ENCODE measurements around the gene BICC1.

Gene BICC1

DNA sequence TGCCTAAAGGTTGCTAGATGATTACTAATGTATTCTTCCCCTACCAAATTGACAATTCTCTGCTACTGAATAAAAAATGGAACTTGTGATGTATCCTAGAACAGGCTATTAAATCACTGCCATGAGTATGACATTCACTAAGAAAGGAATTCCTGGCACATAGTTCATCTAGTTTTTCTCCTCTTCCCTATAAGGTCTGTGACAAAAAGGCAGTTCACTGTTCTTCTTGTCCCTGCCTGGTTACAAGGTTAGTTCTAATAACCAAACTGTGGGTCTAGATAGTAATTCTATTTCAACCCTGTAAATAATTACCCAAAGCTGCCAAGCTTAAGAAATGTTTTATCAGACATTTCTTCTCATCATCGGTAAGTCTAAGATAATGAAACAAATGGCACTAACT lies 245.6 kb downstream of the BICC1 start:
- H3K4me3 Mint-ChIP-seq, result no peak overlapping the region
- no peaks in the 10 kb centered on the region for H3K27me3 Mint-ChIP-seq
- H3K4me1 Mint-ChIP-seq, result no peaks in the 10 kb centered on the region
- no peak overlapping the region for H3K27ac Mint-ChIP-seq
- no peaks in the 10 kb centered on the region for H3K36me3 Mint-ChIP-seq
- H3K9me3 Mint-ChIP-seq, result no peaks in the 10 kb centered on the region
- ATAC-seq, result no peak

DNA sequence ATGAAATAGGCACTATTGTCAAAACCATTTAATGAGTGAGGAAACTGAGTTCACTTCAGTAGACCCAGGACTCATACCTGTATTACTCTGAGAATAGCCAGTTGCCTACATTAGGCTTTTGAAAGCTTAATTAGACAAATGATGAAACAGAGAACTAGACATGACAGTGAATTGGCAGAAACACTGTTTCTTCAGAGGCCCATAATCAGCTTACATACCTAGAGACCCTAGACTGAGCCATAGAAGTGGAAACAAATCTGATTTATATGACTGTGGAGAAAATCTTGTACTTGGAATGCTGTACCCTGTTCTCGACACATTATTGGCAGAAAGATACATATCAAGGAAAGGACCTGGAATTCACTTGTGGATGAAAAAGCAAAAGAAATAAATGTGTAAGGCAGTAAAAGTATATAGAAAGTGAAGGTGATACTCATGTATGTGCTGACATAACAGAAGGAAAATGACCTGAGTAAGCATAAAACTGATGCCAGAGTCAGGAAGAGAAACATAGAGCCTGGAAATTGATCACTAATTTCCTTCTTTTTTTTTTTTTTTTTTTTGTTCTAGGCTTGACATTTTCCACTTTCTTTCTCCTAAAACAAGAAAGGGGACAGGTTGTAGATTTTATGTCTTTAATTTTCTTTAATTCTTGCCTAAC lies 251.5 kb downstream of the BICC1 start:
- no peak overlapping the region for H3K27ac Mint-ChIP-seq
- H3K4me3 Mint-ChIP-seq, result no peak overlapping the region
- ATAC-seq, result no peak
- H3K36me3 Mint-ChIP-seq, result no peaks in the 10 kb centered on the region
- peaks cover 7% of the 10 kb centered on the region for H3K9me3 Mint-ChIP-seq
- H3K27me3 Mint-ChIP-seq, result no peaks in the 10 kb centered on the region
- H3K4me1 Mint-ChIP-seq, result no peaks in the 10 kb centered on the region

DNA sequence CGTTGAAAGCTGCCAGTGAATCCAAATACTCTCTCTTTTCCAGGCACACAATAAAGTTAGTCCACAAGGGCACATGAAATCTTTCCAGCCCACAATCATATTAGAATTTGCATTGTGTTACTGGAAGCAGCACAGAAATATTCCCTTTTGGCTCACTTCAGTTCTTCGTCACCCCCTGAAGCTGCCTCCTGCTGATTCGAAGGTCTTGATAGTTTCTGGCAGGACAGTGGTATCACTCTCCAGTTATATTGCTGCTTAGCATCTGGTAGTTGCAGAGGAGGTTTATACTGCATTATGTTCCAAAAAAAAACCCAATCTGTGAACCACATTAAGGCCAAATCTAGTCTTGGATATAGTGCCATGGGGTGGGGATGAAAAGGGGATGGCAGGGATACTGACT lies 253.2 kb downstream of the BICC1 start:
- H3K4me3 Mint-ChIP-seq, result no peak overlapping the region
- no peaks in the 10 kb centered on the region for H3K27me3 Mint-ChIP-seq

DNA sequence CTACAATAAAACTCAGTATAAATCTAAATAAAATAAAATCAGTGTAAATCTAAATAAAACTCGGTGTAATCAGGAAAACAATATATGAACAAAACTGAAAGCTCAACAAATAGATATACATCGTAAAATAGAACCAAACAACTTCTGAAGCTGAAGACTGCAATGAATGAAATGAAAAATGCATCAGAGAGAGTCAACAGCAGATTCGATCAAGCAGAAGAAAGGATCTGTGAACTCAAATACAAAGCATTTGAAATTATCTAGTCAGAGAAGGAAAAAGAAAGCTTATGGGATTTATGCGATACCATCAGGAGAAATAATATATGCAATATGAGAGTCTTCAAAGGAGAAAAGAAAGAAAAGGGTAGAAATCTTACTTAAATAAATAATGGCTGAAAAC lies 255.0 kb downstream of the BICC1 start:
- H3K27me3 Mint-ChIP-seq, result no peaks in the 10 kb centered on the region
- no peak overlapping the region for H3K4me3 Mint-ChIP-seq
- H3K36me3 Mint-ChIP-seq, result no peaks in the 10 kb centered on the region
- H3K27ac Mint-ChIP-seq, result no peak overlapping the region
- peaks cover 7% of the 10 kb centered on the region for H3K9me3 Mint-ChIP-seq
- no peaks in the 10 kb centered on the region for H3K4me1 Mint-ChIP-seq
- no peak for ATAC-seq

More for the DNA sequence above, 253.2 kb downstream of the BICC1 start:
- H3K9me3 Mint-ChIP-seq, result peaks cover 7% of the 10 kb centered on the region
- ATAC-seq, result no peak
- no peaks in the 10 kb centered on the region for H3K4me1 Mint-ChIP-seq
- no peaks in the 10 kb centered on the region for H3K36me3 Mint-ChIP-seq
- no peak overlapping the region for H3K27ac Mint-ChIP-seq

DNA sequence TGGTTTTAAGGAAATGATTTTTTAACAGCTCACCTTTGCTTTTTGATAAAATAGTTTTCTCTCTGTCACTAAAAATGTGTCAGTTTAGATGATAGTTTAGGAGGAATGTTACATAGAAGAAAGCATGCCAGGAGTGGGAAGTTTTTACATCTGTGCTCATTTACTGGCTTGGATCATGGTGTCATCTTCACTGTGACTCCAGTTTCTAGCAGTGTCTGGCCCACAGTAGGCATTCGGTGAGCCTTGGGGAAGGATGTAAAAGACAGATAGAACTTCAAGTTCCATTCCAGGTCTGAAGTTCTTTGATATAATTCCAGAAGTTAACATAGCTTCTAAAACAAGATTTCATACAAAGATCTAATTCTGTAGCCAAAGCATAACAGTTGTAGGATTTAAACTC lies 259.2 kb downstream of the BICC1 start:
- ATAC-seq, result no peak

DNA sequence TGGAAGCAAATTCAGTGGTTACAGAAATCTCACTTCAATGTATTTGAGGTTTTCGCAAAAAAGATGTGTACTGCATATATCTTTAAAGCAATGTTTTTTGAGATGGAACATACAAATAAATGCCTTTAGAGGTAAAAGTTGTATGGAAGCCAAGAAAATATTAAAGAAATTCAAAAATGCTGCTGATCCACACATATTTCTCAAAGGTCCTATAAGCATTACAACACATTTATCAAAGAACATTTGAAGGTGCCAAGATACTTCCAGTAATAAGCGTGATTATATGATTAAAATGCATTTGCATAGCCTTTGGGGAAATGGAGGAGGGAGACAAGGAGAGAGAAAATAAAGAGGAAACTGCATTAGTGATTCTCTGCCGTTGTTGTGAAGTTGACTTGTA lies 260.1 kb downstream of the BICC1 start:
- Mint-ChIP-seq H3K4me1 (no peaks in the 10 kb centered on the region), H3K27me3 (no peaks in the 10 kb centered on the region), H3K27ac (no peak overlapping the region), H3K4me3 (no peak overlapping the region), H3K36me3 (no peaks in the 10 kb centered on the region), H3K9me3 (peaks cover under 1% of the 10 kb centered on the region)
- no peak for ATAC-seq

More for the DNA sequence above, 259.2 kb downstream of the BICC1 start:
- Mint-ChIP-seq H3K4me3 (no peak overlapping the region), H3K27me3 (no peaks in the 10 kb centered on the region), H3K9me3 (peaks cover 7% of the 10 kb centered on the region), H3K27ac (no peak overlapping the region), H3K4me1 (no peaks in the 10 kb centered on the region), H3K36me3 (no peaks in the 10 kb centered on the region)

DNA sequence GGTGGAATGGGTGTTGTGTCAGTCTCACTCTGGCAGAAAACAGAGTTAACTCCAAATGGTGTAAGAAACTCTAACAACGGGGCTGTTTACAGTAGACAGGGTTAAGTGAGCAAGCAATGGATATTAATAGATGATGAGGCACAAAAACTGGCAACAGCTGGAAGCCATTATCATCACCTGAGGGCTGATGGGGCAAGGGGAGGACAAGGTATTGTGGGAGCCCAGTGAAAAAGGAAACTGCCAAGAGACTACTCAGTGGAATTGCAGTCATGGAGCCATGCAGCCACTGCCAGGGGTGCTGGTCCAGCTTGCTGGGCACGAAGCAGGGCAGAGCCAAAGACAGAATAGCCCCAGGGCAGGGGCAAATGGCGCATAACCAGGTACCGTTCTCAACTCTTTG lies 260.7 kb downstream of the BICC1 start:
- H3K27me3 Mint-ChIP-seq, result no peaks in the 10 kb centered on the region
- no peak for ATAC-seq
- H3K4me3 Mint-ChIP-seq, result no peak overlapping the region
- H3K36me3 Mint-ChIP-seq, result no peaks in the 10 kb centered on the region
- no peaks in the 10 kb centered on the region for H3K4me1 Mint-ChIP-seq
- H3K27ac Mint-ChIP-seq, result no peak overlapping the region
- no peaks in the 10 kb centered on the region for H3K9me3 Mint-ChIP-seq

DNA sequence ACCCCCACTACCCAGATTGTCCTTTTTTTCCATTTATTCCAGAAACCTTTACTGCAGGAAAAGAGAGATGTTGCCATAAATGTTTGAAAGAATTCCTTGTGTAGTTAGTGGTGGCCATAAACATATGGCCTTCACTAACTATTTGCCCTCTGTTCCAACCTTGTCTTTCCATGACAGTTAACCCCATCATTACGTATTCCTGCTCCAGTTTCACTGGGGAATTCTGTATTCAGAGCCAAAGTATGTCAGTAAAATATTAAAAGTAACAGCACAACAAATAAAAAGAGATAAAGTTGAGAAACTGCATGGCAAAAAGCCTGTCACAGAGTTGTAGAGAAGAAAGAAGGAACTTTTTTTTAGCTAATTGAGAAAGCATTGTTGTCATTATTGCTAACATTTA lies 261.3 kb downstream of the BICC1 start:
- Mint-ChIP-seq H3K4me3 (no peak overlapping the region), H3K36me3 (no peaks in the 10 kb centered on the region), H3K9me3 (no peaks in the 10 kb centered on the region), H3K27me3 (no peaks in the 10 kb centered on the region), H3K4me1 (no peaks in the 10 kb centered on the region), H3K27ac (no peak overlapping the region)
- no peak for ATAC-seq

DNA sequence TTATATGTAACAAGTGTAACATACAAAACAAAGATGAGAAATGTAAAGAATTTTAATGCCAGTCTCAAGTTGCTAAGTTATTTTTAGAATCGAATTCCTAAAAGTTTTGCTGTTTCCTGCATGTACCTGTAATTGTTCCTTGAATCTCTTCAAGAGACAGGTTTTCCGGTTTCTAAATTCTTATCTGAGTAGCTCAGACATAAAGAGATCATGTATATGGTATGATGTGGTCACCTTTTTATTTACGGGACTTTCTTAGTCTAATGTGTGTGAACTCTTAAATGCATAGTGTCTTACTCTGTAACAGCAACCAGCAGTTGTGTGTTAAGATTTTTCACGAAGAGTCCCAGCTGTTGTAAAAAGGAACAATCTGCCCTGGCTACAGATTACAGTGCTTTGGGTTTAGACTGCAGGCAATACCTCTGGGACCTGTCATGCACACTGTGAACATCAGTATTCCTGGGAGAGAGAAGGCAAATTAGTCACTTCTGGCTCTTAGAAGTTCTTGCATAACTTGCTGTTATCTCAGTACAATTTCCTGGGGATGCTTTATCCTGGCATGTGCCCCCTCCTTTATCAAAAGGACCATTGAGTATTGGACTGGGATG lies 263.4 kb downstream of the BICC1 start:
- no peak overlapping the region for H3K27ac Mint-ChIP-seq
- no peak overlapping the region for H3K4me3 Mint-ChIP-seq
- no peak for ATAC-seq
- H3K36me3 Mint-ChIP-seq, result no peaks in the 10 kb centered on the region
- H3K27me3 Mint-ChIP-seq, result no peaks in the 10 kb centered on the region
- no peaks in the 10 kb centered on the region for H3K9me3 Mint-ChIP-seq
- no peaks in the 10 kb centered on the region for H3K4me1 Mint-ChIP-seq

DNA sequence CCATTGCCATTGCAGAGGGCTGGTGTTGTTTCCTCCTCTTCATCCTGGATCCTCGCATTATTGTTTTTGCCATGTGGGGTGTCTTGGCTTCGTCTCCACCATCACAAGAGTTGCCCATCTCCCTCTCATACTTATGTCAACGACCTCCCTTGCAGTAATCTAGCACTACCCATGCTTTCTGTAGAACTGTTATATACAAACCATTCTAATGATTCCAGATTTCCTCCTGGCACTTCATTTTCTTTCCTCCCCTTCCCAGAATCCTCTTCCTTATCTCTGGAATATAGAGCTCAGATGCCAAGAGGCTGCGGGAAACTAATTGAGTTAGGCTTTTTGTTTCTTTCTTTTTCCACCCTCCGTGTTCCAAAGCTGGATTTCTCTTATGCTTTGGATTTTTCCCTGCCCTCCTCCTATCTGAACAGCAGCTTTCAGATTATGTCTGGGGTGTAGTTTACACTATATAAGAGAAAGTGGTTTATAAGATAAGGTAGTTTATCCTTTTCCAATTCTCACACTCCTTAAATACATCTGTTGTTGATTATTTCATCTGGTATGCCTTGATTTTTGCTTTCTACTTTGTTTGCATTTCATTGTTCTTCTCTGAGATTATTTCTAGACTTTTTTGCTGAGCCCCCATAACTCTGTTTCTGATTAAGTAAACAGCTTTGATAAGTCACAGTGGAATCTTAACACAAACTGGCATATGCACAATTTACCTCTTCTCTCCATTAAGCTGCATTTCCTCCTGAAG lies 264.1 kb downstream of the BICC1 start:
- Mint-ChIP-seq H3K4me1 (no peaks in the 10 kb centered on the region), H3K27me3 (no peaks in the 10 kb centered on the region), H3K4me3 (no peak overlapping the region), H3K27ac (no peak overlapping the region), H3K9me3 (no peaks in the 10 kb centered on the region), H3K36me3 (no peaks in the 10 kb centered on the region)
- no peak for ATAC-seq

DNA sequence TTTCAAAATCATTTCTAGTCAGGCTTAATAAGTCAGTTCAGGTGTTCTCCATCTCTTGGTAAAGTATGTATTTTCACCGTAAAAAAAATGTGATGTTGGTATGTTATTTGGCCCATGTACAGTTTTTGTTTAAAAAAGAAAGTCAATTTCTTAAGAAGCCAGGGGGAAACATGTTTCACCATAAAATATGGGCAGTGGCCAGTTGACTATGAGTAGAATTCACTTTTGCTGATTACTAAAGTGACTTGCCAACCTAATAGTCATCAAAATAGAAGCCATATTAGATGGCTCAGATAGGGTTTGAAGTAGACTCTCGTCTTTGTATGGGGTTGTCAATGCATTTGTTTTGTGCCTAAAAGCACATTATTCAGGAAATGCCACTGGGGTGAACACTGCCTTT lies 266.3 kb downstream of the BICC1 start:
- H3K9me3 Mint-ChIP-seq, result no peaks in the 10 kb centered on the region
- H3K4me1 Mint-ChIP-seq, result no peaks in the 10 kb centered on the region
- H3K27ac Mint-ChIP-seq, result no peak overlapping the region
- no peaks in the 10 kb centered on the region for H3K36me3 Mint-ChIP-seq
- no peak overlapping the region for H3K4me3 Mint-ChIP-seq
- H3K27me3 Mint-ChIP-seq, result no peaks in the 10 kb centered on the region
- ATAC-seq, result no peak

DNA sequence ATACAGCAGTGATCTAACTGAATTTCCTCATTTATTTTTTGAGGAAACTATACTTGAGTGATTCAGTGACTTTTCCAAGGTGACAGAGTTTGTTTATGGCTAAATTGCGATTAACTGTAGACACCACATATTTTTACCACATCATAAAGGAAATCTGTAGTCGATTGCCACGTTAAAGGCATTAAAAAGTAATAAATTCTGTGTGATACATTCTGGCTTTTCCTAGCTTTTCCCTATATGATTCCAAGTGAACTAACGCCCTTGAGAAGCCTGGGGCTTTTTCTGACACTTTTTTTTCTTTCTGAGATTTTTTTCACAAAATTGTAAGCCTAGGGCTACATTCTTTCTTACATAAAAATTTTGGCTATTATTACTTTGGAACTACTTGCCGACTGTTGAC lies 266.9 kb downstream of the BICC1 start:
- Mint-ChIP-seq H3K27me3 (no peaks in the 10 kb centered on the region), H3K27ac (no peak overlapping the region), H3K4me1 (no peaks in the 10 kb centered on the region), H3K9me3 (no peaks in the 10 kb centered on the region), H3K4me3 (no peak overlapping the region), H3K36me3 (no peaks in the 10 kb centered on the region)
- ATAC-seq, result no peak

DNA sequence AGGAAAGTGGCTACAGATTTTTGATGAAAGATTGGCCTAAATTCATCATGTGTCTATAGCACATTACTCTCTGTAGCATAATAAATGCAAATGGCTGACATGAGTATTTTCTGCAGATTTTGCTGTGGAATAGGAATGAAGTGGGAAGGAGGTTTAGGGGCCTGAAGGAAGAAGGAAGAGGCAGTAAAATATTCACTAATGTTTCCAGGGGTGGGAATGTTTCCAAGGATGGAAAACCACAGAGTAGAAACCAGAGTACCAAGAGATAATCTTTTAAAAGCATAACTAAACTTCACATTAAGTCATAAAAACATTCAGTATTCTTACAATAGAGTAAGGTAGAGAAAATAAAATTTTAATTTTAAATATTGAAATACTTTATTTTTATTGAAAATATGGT lies 267.8 kb downstream of the BICC1 start:
- Mint-ChIP-seq H3K27ac (no peak overlapping the region), H3K9me3 (no peaks in the 10 kb centered on the region), H3K4me3 (no peak overlapping the region), H3K27me3 (no peaks in the 10 kb centered on the region), H3K36me3 (no peaks in the 10 kb centered on the region), H3K4me1 (no peaks in the 10 kb centered on the region)
- no peak for ATAC-seq

DNA sequence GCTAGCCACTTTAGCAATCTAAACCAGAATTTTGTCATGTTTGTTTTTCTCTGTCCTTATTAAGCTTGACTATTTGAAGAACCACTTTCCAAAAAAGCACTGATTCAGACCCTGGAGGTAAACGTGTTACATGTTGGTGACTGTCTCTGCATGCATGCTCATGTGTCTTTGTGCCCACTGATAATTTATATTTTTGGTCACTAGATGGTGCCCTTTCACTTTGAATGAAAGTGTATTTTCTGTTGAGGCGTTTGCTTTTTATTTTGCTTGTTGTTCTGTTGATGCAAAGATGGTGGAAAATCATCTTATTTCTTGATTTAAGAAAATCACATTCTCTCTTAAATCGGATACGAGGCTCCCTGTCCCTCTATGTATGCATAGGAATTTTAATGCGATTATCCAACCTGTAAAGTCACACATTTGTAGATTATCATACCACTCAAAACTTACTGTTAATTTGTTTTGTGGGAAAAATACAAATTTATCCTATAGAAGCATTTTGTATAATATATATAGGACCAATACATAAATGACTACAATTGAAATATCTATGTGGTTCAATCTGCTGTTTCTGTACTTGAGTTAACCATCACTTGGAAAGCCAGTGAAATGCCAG lies 269.3 kb downstream of the BICC1 start:
- H3K27ac Mint-ChIP-seq, result no peak overlapping the region
- H3K36me3 Mint-ChIP-seq, result no peaks in the 10 kb centered on the region
- H3K9me3 Mint-ChIP-seq, result no peaks in the 10 kb centered on the region
- no peaks in the 10 kb centered on the region for H3K27me3 Mint-ChIP-seq
- no peak for ATAC-seq
- H3K4me3 Mint-ChIP-seq, result no peak overlapping the region
- H3K4me1 Mint-ChIP-seq, result no peaks in the 10 kb centered on the region

DNA sequence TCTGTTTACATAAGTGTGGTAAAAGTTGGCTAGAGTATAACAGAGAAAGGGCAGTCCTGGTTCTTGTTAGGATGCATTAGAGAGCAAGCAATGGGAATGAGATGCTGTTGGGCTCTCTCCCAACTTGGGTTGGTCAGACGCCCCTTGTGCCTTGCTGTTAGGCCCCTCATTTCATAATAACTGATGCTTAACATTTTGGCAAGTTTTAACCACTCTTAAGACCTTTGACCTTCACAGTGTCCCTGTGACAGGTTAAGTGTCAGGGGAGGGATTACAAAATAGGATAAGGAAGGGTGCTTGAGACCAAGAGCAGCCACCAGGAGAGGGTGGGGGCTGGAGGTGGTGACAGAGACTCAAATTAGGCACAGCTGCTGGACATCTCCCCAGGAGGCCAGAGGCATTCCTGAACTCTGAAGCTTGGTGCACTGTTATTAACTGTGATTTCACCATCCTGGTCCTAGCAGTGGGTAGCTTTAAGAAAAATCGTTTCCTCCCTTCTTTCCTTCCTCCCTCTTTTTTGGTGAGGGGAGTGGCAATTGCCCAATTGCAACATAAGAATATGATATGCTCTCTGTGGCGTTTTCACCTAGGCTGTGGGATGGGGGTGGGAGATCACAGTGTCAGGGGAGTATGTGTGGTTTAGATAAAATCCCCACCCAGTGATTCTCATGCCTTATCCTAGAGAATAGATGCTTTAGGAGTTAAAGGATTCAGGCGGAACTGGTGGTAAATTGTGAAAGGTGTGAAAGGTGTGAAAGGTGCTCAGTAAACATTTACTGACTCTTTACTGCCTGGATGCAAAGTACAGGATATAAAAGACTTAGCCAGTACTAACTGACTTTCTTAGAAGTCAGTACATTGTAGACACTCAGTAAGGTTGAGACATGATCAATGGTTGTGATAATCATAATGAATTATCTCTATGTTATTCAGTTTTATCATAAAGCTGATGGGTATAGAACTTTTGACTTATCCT lies 270.5 kb downstream of the BICC1 start:
- ATAC-seq, result no peak
- no peaks in the 10 kb centered on the region for H3K4me1 Mint-ChIP-seq
- no peak overlapping the region for H3K27ac Mint-ChIP-seq
- H3K4me3 Mint-ChIP-seq, result no peak overlapping the region
- no peaks in the 10 kb centered on the region for H3K9me3 Mint-ChIP-seq
- H3K36me3 Mint-ChIP-seq, result no peaks in the 10 kb centered on the region
- H3K27me3 Mint-ChIP-seq, result no peaks in the 10 kb centered on the region
